ENCODE results near the gene PABPN1L. TPM values are rescaled to one million over a fixed set of nuclear protein-coding genes. Genes with fewer than 3 reads are reported as not detected.

Gene PABPN1L
- total RNA-seq, 4 donors from 2014 or later, result not detected

- Histone ChIP-seq H3K9me3 (no peaks in the 10 kb centered on the region), H3K27me3 (no peaks in the 10 kb centered on the region), H3K27ac (replicated peaks in 1 of 4) (no peak overlapping the region), H3K4me3 (no peak overlapping the region), H3K36me3 (peaks cover 22 to 53% (median 46%) of the 10 kb centered on the region in 4 donors), H3K4me1 (peaks cover 23 to 37% (median 32%) of the 10 kb centered on the region in 4 donors)
- intact Hi-C loops (cut with DNase I), result loop anchor here (5.0 kb wide), 1 partner anchor 112 kb away; no protein-coding TSS in a partner anchor
- 86% methylated on average over 19 of the region's 20 CpGs for WGBS
- TF ChIP-seq EP300 (IDR thresholded peaks at IDR 0.05) (no peak), POLR2A (IDR thresholded peaks at IDR 0.05; ENCODE audit: low read depth) (no peak), POLR2AphosphoS5 (IDR thresholded peaks at IDR 0.05) (no peak)
- DNase-seq (ENCODE audit: extremely low spot score), result no peak
These were observed 6.9 kb downstream of the PABPN1L start for GRCh38 chr16:88859381-88860091.

- intact Hi-C loops (cut with DNase I), result loop anchor here (2.0 to 5.0 kb wide), 2 partner anchors 45 to 111 kb away; no protein-coding TSS in a partner anchor
- WGBS, result 36% methylated on average over 6 of the region's 12 CpGs
- Histone ChIP-seq H3K36me3 (peaks cover 22 to 55% (median 44%) of the 10 kb centered on the region in 4 donors), H3K9me3 (no peaks in the 10 kb centered on the region), H3K27me3 (no peaks in the 10 kb centered on the region), H3K4me1 (peaks cover 23 to 49% (median 43%) of the 10 kb centered on the region in 4 donors), H3K27ac (replicated peaks in 1 of 4) (peak overlapping the region; percentile 79 to 88 (median 82)), H3K4me3 (peak overlapping the region; percentile 81 to 99 (median 87))
- TF ChIP-seq CTCF (IDR thresholded peaks at IDR 0.05) (peak; percentile 54 to 66 (median 65)), POLR2AphosphoS5 (IDR thresholded peaks at IDR 0.05) (peak in 1 of 2 donors; percentile 47), EP300 (IDR thresholded peaks at IDR 0.05) (no peak), POLR2A (IDR thresholded peaks at IDR 0.05; ENCODE audit: low read depth) (no peak)
- no peak for DNase-seq (ENCODE audit: extremely low spot score)
These were observed 8.6 kb downstream of the PABPN1L start for GRCh38 chr16:88857728-88858339.

GRCh38 chr16:88856828-88857727 lies 9.4 kb downstream of the PABPN1L start, which contains the start of the genes GALNS and TRAPPC2L:
TSS of gene GALNS (minus strand) at chr16:88856947. CDS start at chr16:88856877, 70 bp downstream.
TSS of gene TRAPPC2L (plus strand) at chr16:88857127. CDS start at chr16:88857151, 24 bp downstream.
- under 1% methylated on average over 49 of the region's 87 CpGs for WGBS
- Histone ChIP-seq H3K4me3 (peak within 1 kb of the TSS; percentile 81 to 99 (median 87)), H3K27ac (replicated peaks in 1 of 4) (peak within 1 kb of the TSS; percentile 79 to 88 (median 82)), H3K9me3 (no peaks in the 10 kb centered on the region), H3K36me3 (peaks cover 21 to 48% (median 37%) of the 10 kb centered on the region in 4 donors), H3K4me1 (peaks cover 23 to 49% (median 43%) of the 10 kb centered on the region in 4 donors), H3K27me3 (no peaks in the 10 kb centered on the region)
- intact Hi-C loops (cut with DNase I), result loop anchor here (2.0 to 5.0 kb wide), 2 partner anchors 44 to 110 kb away; no protein-coding TSS in a partner anchor
- peak; percentile 100 for DNase-seq (ENCODE audit: extremely low spot score)
- peak; percentile 92 to 94 for TF ChIP-seq POLR2AphosphoS5 (IDR thresholded peaks at IDR 0.05)
- TF ChIP-seq POLR2A (IDR thresholded peaks at IDR 0.05; ENCODE audit: low read depth), result no peak

- intact Hi-C loops (cut with DNase I), result loop anchor here (2.0 to 5.0 kb wide), 2 partner anchors 43 to 109 kb away; no protein-coding TSS in a partner anchor
- Histone ChIP-seq H3K9me3 (no peaks in the 10 kb centered on the region), H3K36me3 (peaks cover 13 to 47% (median 32%) of the 10 kb centered on the region in 4 donors), H3K4me3 (peak overlapping the region; percentile 81 to 99 (median 87)), H3K4me1 (peaks cover 23 to 49% (median 43%) of the 10 kb centered on the region in 4 donors), H3K27ac (replicated peaks in 1 of 4) (peak overlapping the region; percentile 79 to 88 (median 82)), H3K27me3 (no peaks in the 10 kb centered on the region)
- no peak for DNase-seq (ENCODE audit: extremely low spot score)
- WGBS, result 22% methylated on average over 31 of the region's 53 CpGs
- TF ChIP-seq EP300 (IDR thresholded peaks at IDR 0.05) (no peak), POLR2A (IDR thresholded peaks at IDR 0.05; ENCODE audit: low read depth) (no peak), CTCF (IDR thresholded peaks at IDR 0.05) (no peak), POLR2AphosphoS5 (IDR thresholded peaks at IDR 0.05) (no peak)
These were observed 10.2 kb downstream of the PABPN1L start for GRCh38 chr16:88856122-88856827.

All from esophagus muscularis mucosa (tissue), 4 donors.